ENCODE data around the gene CACNA1C. TPM values are rescaled to one million over a fixed set of nuclear protein-coding genes. Genes with fewer than 3 reads are reported as not detected.
"Not testable (repeated sequence)": the region's sequence is repeated elsewhere in the genome, so short reads cannot be mapped to it uniquely, and the experiment has no call there.

Gene CACNA1C
- total and polyA plus RNA-seq, 10 of the 15 experiments (the other 5 are each of a cell fraction or from before 2014, with no cell fraction given), result under 0.01 to 0.15 (median 0.09) TPM; not detected in 5

- ChIA-PET CTCF (no interaction called here), RAD21 (ENCODE audit: unreplicated experiment) (no interaction called here), POLR2A (no interaction called here), SMC1A (ENCODE audit: uncharacterized antibody, unreplicated experiment) (no interaction called here)
- no TSS peak for BruUV-seq (replicated peaks)
- H3K4me1 ChIP-seq (ENCODE audit: control insufficient read depth, insufficient read depth, low read length), result no peaks in the 10 kb centered on the region
- no peak for DNase-seq (ENCODE audit: low read depth, low spot score)
- no peak for ATAC-seq
- 71% methylated on average over 9 of the region's 9 CpGs for WGBS (ENCODE audit: insufficient coverage, insufficient replicate concordance, low lambda C conversion rate, missing lambda C conversion rate)
- H3K9me3 ChIP-seq (replicated peaks; ENCODE audit: control insufficient read depth, insufficient read depth, low read length), result no peaks in the 10 kb centered on the region
- no peak for TF ChIP-seq JUND (IDR thresholded peaks at IDR 0.05; ENCODE audit: low read depth, low read length)
- TF ChIP-seq CREM (IDR thresholded peaks at IDR 0.05; ENCODE audit: low read depth), result no peak
- TF ChIP-seq PML (IDR thresholded peaks at IDR 0.05; ENCODE audit: low read length), result no peak
- TF ChIP-seq CBX5 (IDR thresholded peaks at IDR 0.05; ENCODE audit: low read depth), result no peak
- no peak for FAIRE-seq
- H3K27me3 ChIP-seq (replicated peaks in 1 of 2; ENCODE audit: control insufficient read depth in 2 of 2, insufficient read depth in 2 of 2, low read length in 1 of 2), result peaks cover 2 to 5% of the 10 kb centered on the region in 2 experiments; a peak in 3 of 4 replicates
- in situ Hi-C loops (cut with MboI), result no loop called here
- H3K9ac ChIP-seq (ENCODE audit: control insufficient read depth, insufficient read depth, low read length), result no peak overlapping the region
- no peak overlapping the region for H3K4me2 ChIP-seq (ENCODE audit: control insufficient read depth, insufficient read depth)
- intact Hi-C loops (cut with micrococcal nuclease; ENCODE audit: unreplicated experiment), result no loop called here
- no peaks in the 10 kb centered on the region for H3K36me3 ChIP-seq (ENCODE audit: control insufficient read depth in 2 of 2, insufficient read depth in 2 of 2, low read length in 1 of 2)
- no peak overlapping the region for H2AFZ ChIP-seq (ENCODE audit: control insufficient read depth, low read depth, low read length)
- no peak overlapping the region for H3K4me3 ChIP-seq
- H3K27ac ChIP-seq (ENCODE audit: control insufficient read depth, insufficient read depth), result no peak overlapping the region
- no peaks in the 10 kb centered on the region for H4K20me1 ChIP-seq (ENCODE audit: control insufficient read depth, insufficient read depth)
- H3K79me2 ChIP-seq (ENCODE audit: control insufficient read depth, insufficient read depth, low read length), result no peaks in the 10 kb centered on the region
These were observed 436.5 kb downstream of the CACNA1C start for GRCh38 chr12:2489275-2489674.

- WGBS (ENCODE audit: insufficient coverage, insufficient replicate concordance, low lambda C conversion rate, missing lambda C conversion rate), result 0% methylated on average over 3 of the region's 3 CpGs
- no peak overlapping the region for H3K4me2 ChIP-seq (ENCODE audit: control insufficient read depth, insufficient read depth)
- ChIA-PET CTCF (no interaction called here), RAD21 (ENCODE audit: unreplicated experiment) (no interaction called here), POLR2A (no interaction called here), SMC1A (ENCODE audit: uncharacterized antibody, unreplicated experiment) (no interaction called here)
- in situ Hi-C loops (cut with MboI) (no loop called here), intact Hi-C loops (cut with micrococcal nuclease; ENCODE audit: unreplicated experiment) (no loop called here)
- peaks cover 0 to 3% of the 10 kb centered on the region in 2 experiments; a peak in 3 of 4 replicates for H3K27me3 ChIP-seq (replicated peaks in 1 of 2; ENCODE audit: control insufficient read depth in 2 of 2, insufficient read depth in 2 of 2, low read length in 1 of 2)
- no TSS peak for BruUV-seq (replicated peaks)
- DNase-seq (ENCODE audit: low read depth, low spot score) (no peak), ATAC-seq (no peak), FAIRE-seq (no peak)
- H3K9me3 ChIP-seq (replicated peaks; ENCODE audit: control insufficient read depth, insufficient read depth, low read length), result no peaks in the 10 kb centered on the region
- no peaks in the 10 kb centered on the region for H3K79me2 ChIP-seq (ENCODE audit: control insufficient read depth, insufficient read depth, low read length)
- no peaks in the 10 kb centered on the region for H3K4me1 ChIP-seq (ENCODE audit: control insufficient read depth, insufficient read depth, low read length)
- H3K27ac ChIP-seq (ENCODE audit: control insufficient read depth, insufficient read depth), result no peak overlapping the region
- TF ChIP-seq CHD2 (IDR thresholded peaks at IDR 0.05; ENCODE audit: borderline replicate concordance, low read depth, low read length) (no peak), GABPA (IDR thresholded peaks at IDR 0.05; ENCODE audit: low read depth) (no peak), EP300 (IDR thresholded peaks at IDR 0.05; ENCODE audit: borderline replicate concordance in 1 of 2, control insufficient read depth in 1 of 2, low read depth in 2 of 2, low read length in 2 of 2) (no peak), ZNF384 (IDR thresholded peaks at IDR 0.05; ENCODE audit: borderline replicate concordance, low read depth, low read length) (no peak), JUNB (IDR thresholded peaks at IDR 0.05) (no peak)
- no peaks in the 10 kb centered on the region for H3K36me3 ChIP-seq (ENCODE audit: control insufficient read depth in 2 of 2, insufficient read depth in 2 of 2, low read length in 1 of 2)
- H3K4me3 ChIP-seq, result no peak overlapping the region
- H2AFZ ChIP-seq (ENCODE audit: control insufficient read depth, low read depth, low read length), result no peak overlapping the region
- no peaks in the 10 kb centered on the region for H4K20me1 ChIP-seq (ENCODE audit: control insufficient read depth, insufficient read depth)
- no peak overlapping the region for H3K9ac ChIP-seq (ENCODE audit: control insufficient read depth, insufficient read depth, low read length)
These were observed 438.0 kb downstream of the CACNA1C start for GRCh38 chr12:2490831-2491230.

- ATAC-seq; H3K27ac ChIP-seq (ENCODE audit: control insufficient read depth, insufficient read depth); BruUV-seq (replicated peaks); H3K4me1 ChIP-seq (ENCODE audit: control insufficient read depth, insufficient read depth, low read length); H3K4me3 ChIP-seq; POLR2A ChIA-PET; intact Hi-C loops (cut with micrococcal nuclease; ENCODE audit: unreplicated experiment); H3K9ac ChIP-seq (ENCODE audit: control insufficient read depth, insufficient read depth, low read length); H2AFZ ChIP-seq (ENCODE audit: control insufficient read depth, low read depth, low read length); H4K20me1 ChIP-seq (ENCODE audit: control insufficient read depth, insufficient read depth); CTCF ChIA-PET; FAIRE-seq; H3K79me2 ChIP-seq (ENCODE audit: control insufficient read depth, insufficient read depth, low read length); RAD21 ChIA-PET (ENCODE audit: unreplicated experiment); H3K4me2 ChIP-seq (ENCODE audit: control insufficient read depth, insufficient read depth); in situ Hi-C loops (cut with MboI); H3K36me3 ChIP-seq (ENCODE audit: control insufficient read depth in 2 of 2, insufficient read depth in 2 of 2, low read length in 1 of 2); SMC1A ChIA-PET (ENCODE audit: uncharacterized antibody, unreplicated experiment); H3K27me3 ChIP-seq (replicated peaks in 1 of 2; ENCODE audit: control insufficient read depth in 2 of 2, insufficient read depth in 2 of 2, low read length in 1 of 2); DNase-seq (ENCODE audit: low read depth, low spot score); H3K9me3 ChIP-seq (replicated peaks; ENCODE audit: control insufficient read depth, insufficient read depth, low read length): not testable (repeated sequence)
- no CpG with 5 or more reads among the region's 2 CpGs for WGBS (ENCODE audit: insufficient coverage, insufficient replicate concordance, low lambda C conversion rate, missing lambda C conversion rate)
These were observed 438.6 kb downstream of the CACNA1C start for GRCh38 chr12:2491349-2491748.

Data from GM12878 (cell line).